H1 (cell line): Measurements from ENCODE around the gene ACTR2. TPM values are rescaled to one million over a fixed set of nuclear protein-coding genes. Genes with fewer than 3 reads are reported as not detected.

Source experiments
- CTCF ChIA-PET: fragments of 300-600 bp; sonication (Branson Sonifier 250); formaldehyde crosslinking; loops from one replicate; lab custom pipeline; 2021; ENCODE audit not compliant: partially characterized antibody; lab: Charles Lee
- POLR2A ChIA-PET: fragments of 300-600 bp; sonication (Branson Sonifier 250); formaldehyde crosslinking; loops from one replicate; lab custom pipeline; 2021; ENCODE audit warnings: inconsistent platforms; ENCODE audit not compliant: partially characterized antibody; lab: Charles Lee
- DNase-seq, 2 experiments: peaks; one replicate each; pipeline versions ENCODE4 v3.0.0 to v3.0.0-alpha.2; 2010 to 2022; ENCODE audit warnings: low spot score in 2 of 2, low read depth in 1 of 2, mixed read lengths in 1 of 2
- FAIRE-seq: peaks from 2 replicates; lab custom pipeline; 2011; peaks lifted over from hg19 to GRCh38; lab: Jason Lieb, UNC
- H2AFZ ChIP-seq: 2 replicates; pipeline ENCODE4 v1.8.1; 2012; ENCODE audit warnings: low read length, inconsistent platforms
- H2AK5ac ChIP-seq: 2 replicates; pipeline ENCODE4 v1.6.1; 2013; ENCODE audit warnings: low read depth, low read length
- H2BK120ac ChIP-seq: replicated peaks from 2 replicates; pipeline ENCODE3; 2013; ENCODE audit warnings: low read depth, low read length, inconsistent platforms
- H2BK12ac ChIP-seq: 2 replicates; pipeline ENCODE4 v1.6.1; 2013; ENCODE audit warnings: low read depth, low read length
- H2BK15ac ChIP-seq: 2 replicates; pipeline ENCODE4 v1.6.1; 2013; ENCODE audit warnings: low read length
- H2BK20ac ChIP-seq: 2 replicates; pipeline ENCODE4 v1.6.1; 2013; ENCODE audit warnings: low read length
- H2BK5ac ChIP-seq: 2 replicates; pipeline ENCODE4 v1.6.1; 2013; ENCODE audit warnings: low read depth, low read length
- H3K14ac ChIP-seq: 2 replicates; pipeline ENCODE4 v1.6.1; 2013; ENCODE audit warnings: inconsistent platforms; ENCODE audit not compliant: insufficient read length
- H3K18ac ChIP-seq: 2 replicates; pipeline ENCODE4 v1.6.1; 2013; ENCODE audit warnings: low read length; ENCODE audit errors: extremely low read depth
- H3K23ac ChIP-seq: 2 replicates; pipeline ENCODE4 v1.6.1; 2013; ENCODE audit warnings: inconsistent platforms; ENCODE audit not compliant: insufficient read length
- H3K23me2 ChIP-seq: 2 replicates; pipeline ENCODE4 v1.6.1; 2013; ENCODE audit warnings: low read depth, low read length
- H3K27ac ChIP-seq: 2 replicates; pipeline ENCODE4 v1.6.1; 2011; ENCODE audit warnings: low read depth, low read length, inconsistent platforms
- H3K27me3 ChIP-seq, 4 experiments: replicated peaks in 1 of 4; 1 replicate in 1 of 4; 2 replicates in 3 of 4; pipeline versions ENCODE4 v1.6.1 to v1.8.1; 2011 to 2013; ENCODE audit warnings: low read length in 3 of 4, mild to moderate bottlenecking in 3 of 4, inconsistent platforms in 2 of 4, mixed read lengths in 2 of 4, moderate library complexity in 1 of 4; ENCODE audit not compliant: control insufficient read depth in 3 of 4, insufficient read depth in 3 of 4; ENCODE audit errors: extremely low read depth in 1 of 4
- H3K36me3 ChIP-seq, 4 experiments: 2 replicates each; pipeline versions ENCODE4 v1.6.1 to v1.8.1; 2011 to 2013; ENCODE audit warnings: mild to moderate bottlenecking in 4 of 4, low read length in 3 of 4, moderate library complexity in 2 of 4, control low read depth in 1 of 4, inconsistent platforms in 1 of 4; ENCODE audit not compliant: insufficient read depth in 4 of 4, control insufficient read depth in 2 of 4
- H3K4ac ChIP-seq: replicated peaks from 2 replicates; pipeline ENCODE3; 2013; ENCODE audit warnings: low read length, low read depth, mixed read lengths, inconsistent platforms; ENCODE audit not compliant: insufficient read length
- H3K4me1 ChIP-seq, 4 experiments: replicated peaks in 1 of 4; 1 replicate in 1 of 4; 2 replicates in 3 of 4; pipeline versions ENCODE4 v1.6.1 to v1.8.1; 2011 to 2013; ENCODE audit warnings: low read length in 3 of 4, inconsistent platforms in 2 of 4, mixed read lengths in 1 of 4; ENCODE audit not compliant: insufficient read depth in 4 of 4, control insufficient read depth in 3 of 4
- H3K4me2 ChIP-seq, 2 experiments: 2 replicates each; pipeline versions ENCODE4 v1.6.1 to v1.8.1; 2011 to 2013; ENCODE audit warnings: low read depth in 2 of 2, low read length in 2 of 2, control low read depth in 1 of 2, inconsistent platforms in 1 of 2, mild to moderate bottlenecking in 1 of 2; ENCODE audit not compliant: insufficient read depth in 1 of 2
- H3K4me3 ChIP-seq, 4 experiments: fragments of 200-600, 300-600 bp in 1 of 4; sonication (generic), shearing (Covaris generic), sonication (Bioruptor Twin) in 1 of 4; 2 replicates each; pipeline versions ENCODE4 v1.5.1 to v1.8.1; 2011 to 2016; ENCODE audit warnings: low read length in 4 of 4, low read depth in 3 of 4, control low read depth in 2 of 4, inconsistent platforms in 2 of 4, mild to moderate bottlenecking in 2 of 4, mixed read lengths in 1 of 4, moderate library complexity in 1 of 4; ENCODE audit not compliant: insufficient read depth in 2 of 4; ENCODE audit errors: extremely low read depth in 1 of 4
- H3K56ac ChIP-seq: replicated peaks from 2 replicates; pipeline ENCODE3; 2013; ENCODE audit warnings: low read depth, mild to moderate bottlenecking, mixed read lengths, low read length, inconsistent platforms; ENCODE audit not compliant: insufficient read length
- H3K79me1 ChIP-seq: 2 replicates; pipeline ENCODE4 v1.6.1; 2013; ENCODE audit warnings: low read depth, low read length, control low read depth
- H3K79me2 ChIP-seq, 2 experiments: 2 replicates each; pipeline versions ENCODE4 v1.6.1 to v1.8.1; 2012 to 2013; ENCODE audit warnings: low read length in 2 of 2, mild to moderate bottlenecking in 2 of 2, inconsistent platforms in 1 of 2; ENCODE audit not compliant: insufficient read depth in 2 of 2, control insufficient read depth in 1 of 2
- H3K9ac ChIP-seq, 4 experiments: replicated peaks in 1 of 4; 1 replicate in 1 of 4; 2 replicates in 3 of 4; pipeline versions ENCODE4 v1.6.1 to v1.8.1; 2011 to 2013; ENCODE audit warnings: low read depth in 3 of 4, low read length in 3 of 4, control low read depth in 2 of 4, mild to moderate bottlenecking in 2 of 4, moderate library complexity in 2 of 4, inconsistent platforms in 1 of 4; ENCODE audit errors: extremely low read depth in 1 of 4
- H3K9me3 ChIP-seq, 2 experiments: 2 replicates each; pipeline versions ENCODE4 v1.6.1 to v1.8.1; 2012 to 2013; ENCODE audit warnings: mild to moderate bottlenecking in 2 of 2, moderate library complexity in 2 of 2, control low read depth in 1 of 2, inconsistent platforms in 1 of 2, low read depth in 1 of 2, low read length in 1 of 2, mixed read lengths in 1 of 2; ENCODE audit not compliant: insufficient read depth in 2 of 2
- H4K20me1 ChIP-seq, 2 experiments: replicated peaks in 1 of 2; 2 replicates each; pipeline versions ENCODE3 to v1.8.1; 2011 to 2013; ENCODE audit warnings: inconsistent platforms in 2 of 2, low read length in 2 of 2, mild to moderate bottlenecking in 1 of 2; ENCODE audit not compliant: insufficient read depth in 2 of 2, control insufficient read depth in 1 of 2
- H4K5ac ChIP-seq: 2 replicates; pipeline ENCODE4 v1.6.1; 2013; ENCODE audit warnings: low read length, low read depth, mixed read lengths, inconsistent platforms; ENCODE audit not compliant: insufficient read length
- H4K8ac ChIP-seq: 2 replicates; pipeline ENCODE4 v1.8.0; 2013; ENCODE audit warnings: mild to moderate bottlenecking, moderate library complexity, low read length, inconsistent platforms; ENCODE audit not compliant: insufficient read depth; ENCODE audit errors: extremely low read depth
- H4K91ac ChIP-seq: replicated peaks from 2 replicates; pipeline ENCODE3; 2013; ENCODE audit warnings: low read length, mixed read lengths, inconsistent platforms; ENCODE audit not compliant: insufficient read length
- RAD21 ChIP-seq, 2 experiments: IDR thresholded peaks in 1 of 2; conservative IDR thresholded peaks in 1 of 2; 2 replicates each; pipeline ENCODE4 v1.6.1; 2011; ENCODE audit warnings: low read depth in 2 of 2, low read length in 2 of 2, improper control_type of control experiment in 1 of 2, inconsistent platforms in 1 of 2, mild to moderate bottlenecking in 1 of 2, moderate library complexity in 1 of 2
- TAF1 ChIP-seq: IDR thresholded peaks from 2 replicates; pipeline ENCODE4 v1.6.1; 2011; ENCODE audit warnings: mild to moderate bottlenecking, low read depth, low read length
- WGBS, 2 experiments: shearing (Covaris generic) in 1 of 2; methylation state at CpG; one replicate each; pipeline versions ENCODE4 v1.1.6 to v1.1.7; 2013 to 2015; ENCODE audit warnings: low lambda C conversion rate in 2 of 2, mixed read lengths in 2 of 2, inconsistent platforms in 1 of 2, low coverage in 1 of 2, missing lambda C conversion rate in 1 of 2; ENCODE audit not compliant: insufficient replicate concordance in 2 of 2, insufficient coverage in 1 of 2, insufficient read length in 1 of 2; ENCODE audit errors: extremely low coverage in 1 of 2, missing lambda C conversion rate in 1 of 2; 5-methylcytosine and 5-hydroxymethylcytosine counted together
- polyA plus RNA-seq, 7 experiments: library from polyadenylated mRNA; depleted of rRNA in 3 of 7; stranded (reverse) in 5 of 7; unstranded in 2 of 7; fragments of >200 nt in 5 of 7; fragments of 200-250 nt in 2 of 7; gene quantifications; 1 replicate in 5 of 7; 2 replicates in 1 of 7; 4 replicates in 1 of 7; pipeline versions ENCODE4 v1.2.1 to v1.2.3, GENCODE V29; 2011 to 2013; ENCODE audit warnings: missing spikeins in 2 of 7, mixed read lengths in 2 of 7
- total RNA-seq: library from RNA; stranded (reverse); fragmentation: NEBNext Ultra II Directional; extraction: Animal tissue kit (Norgen Biotek cat#: 25700); gene quantifications from 2 replicates; pipeline ENCODE4 v1.2.1, GENCODE V29; 2021

Gene ACTR2
- total and polyA plus RNA-seq, 2 of the 8 experiments (the other 6 are each of a cell fraction or from before 2014, with no cell fraction given), result 28.3 to 171 TPM

DNA sequence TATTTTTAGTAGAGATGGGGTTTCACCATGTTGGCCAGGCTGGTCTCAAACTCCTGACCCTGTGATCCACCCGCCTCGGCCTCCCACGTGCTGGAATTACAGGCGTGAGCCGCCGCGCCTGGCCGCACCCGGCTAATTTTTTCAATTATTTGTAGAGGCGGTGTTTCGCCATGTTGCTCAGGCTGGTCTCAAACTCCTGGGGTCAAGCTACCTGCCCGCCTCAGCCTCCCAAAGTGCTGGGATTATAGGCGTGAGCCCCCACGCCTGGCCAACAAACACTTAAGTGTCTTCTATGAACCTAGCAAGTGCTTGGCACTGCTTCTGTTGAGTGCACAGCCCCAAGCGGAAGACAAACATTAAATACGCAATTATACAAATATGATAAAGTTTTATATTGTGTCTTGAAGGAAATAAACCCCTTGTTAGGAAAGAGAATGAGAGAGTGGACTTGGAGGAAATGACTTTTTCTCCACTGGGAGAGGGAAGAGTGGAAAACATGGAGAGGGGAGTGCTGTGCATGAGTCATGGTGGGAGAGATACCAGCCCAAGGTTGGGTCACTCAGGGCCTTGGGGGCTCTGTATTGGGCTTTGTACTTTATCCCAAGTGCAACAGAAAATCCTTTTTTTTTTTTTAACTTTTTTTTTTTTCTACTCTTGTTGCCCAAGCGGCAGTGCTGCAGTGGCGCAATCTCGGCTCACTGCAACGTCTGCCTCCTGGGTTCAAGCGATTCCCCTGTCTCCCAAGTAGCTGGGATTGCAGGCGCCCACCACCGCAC lies 41.4 kb upstream of the ACTR2 start:
- Histone ChIP-seq H2BK20ac (no peak overlapping the region), H3K79me2 (no peaks in the 10 kb centered on the region), H3K79me1 (no peaks in the 10 kb centered on the region), H3K4me3 (no peak overlapping the region), H4K91ac (no peak overlapping the region), H3K4me1 (no peaks in the 10 kb centered on the region; a peak in 1 of 7 replicates), H2BK12ac (no peak overlapping the region), H4K20me1 (no peaks in the 10 kb centered on the region), H3K9me3 (no peaks in the 10 kb centered on the region), H2BK5ac (no peak overlapping the region), H3K4me2 (no peak overlapping the region), H3K36me3 (no peaks in the 10 kb centered on the region), H3K23ac (no peak overlapping the region), H3K14ac (no peak overlapping the region), H2AFZ (no peak overlapping the region), H3K23me2 (no peaks in the 10 kb centered on the region), H2AK5ac (no peak overlapping the region), H4K8ac (no peak overlapping the region), H2BK15ac (no peak overlapping the region), H3K18ac (no peak overlapping the region), H2BK120ac (no peak overlapping the region), H3K9ac (no peak overlapping the region), H3K4ac (no peak overlapping the region), H3K27ac (no peak overlapping the region), H4K5ac (no peak overlapping the region), H3K27me3 (no peaks in the 10 kb centered on the region), H3K56ac (no peak overlapping the region)
- WGBS, 2 experiments, result 91% methylated on average over 23 of the region's 23 CpGs; no CpG with 5 or more reads in 1 of the 2 experiments
- ChIA-PET CTCF (interaction anchor here (0.6 to 2.8 kb wide), 37 partner anchors 8 to 400 kb away, joined by 3 to 14 read pairs (median 4); partner anchors contain the start of genes ACTR2 and RAB1A), POLR2A (interaction anchor here (1.3 to 2.2 kb wide), 2 partner anchors 9 to 109 kb away, joined by 3 to 5 read pairs; no protein-coding TSS in a partner anchor)
- TF ChIP-seq TAF1 (no peak), RAD21 (IDR thresholded peaks at IDR 0.05 in 1 of 2, conservative IDR thresholded peaks at IDR 0.05 in 1 of 2; ENCODE audit: low read depth in 2 of 2, low read length in 2 of 2) (no peak)
- no peak for DNase-seq
- FAIRE-seq, result no peak
